ENCODE results near the gene SOX2.

- no peak for TF ChIP-seq POLR2AphosphoS5 (IDR thresholded peaks at IDR 0.05; ENCODE audit: low read depth, low read length)
- TF ChIP-seq REST (IDR thresholded peaks at IDR 0.05; ENCODE audit: insufficient read depth in 1 of 2, low read depth in 2 of 2, low read length in 2 of 2): no peak
- TF ChIP-seq SIN3A (IDR thresholded peaks at IDR 0.05; ENCODE audit: borderline replicate concordance, insufficient read depth, low read length): no peak
- no peak for TF ChIP-seq TAF1 (IDR thresholded peaks at IDR 0.05; ENCODE audit: borderline replicate concordance, insufficient read depth, low read length)
These were observed 24.2 kb downstream of the SOX2 start for GRCh38 chr3:181735911-181736310.
